ENCODE data around the gene DIP2B.
A peak's percentile ranks its signal among the peaks of the same experiment; 100 is the strongest.
"Not testable (repeated sequence)": the region's sequence is repeated elsewhere in the genome, so short reads cannot be mapped to it uniquely, and the experiment has no call there.

The DIP2B gene

DNA sequence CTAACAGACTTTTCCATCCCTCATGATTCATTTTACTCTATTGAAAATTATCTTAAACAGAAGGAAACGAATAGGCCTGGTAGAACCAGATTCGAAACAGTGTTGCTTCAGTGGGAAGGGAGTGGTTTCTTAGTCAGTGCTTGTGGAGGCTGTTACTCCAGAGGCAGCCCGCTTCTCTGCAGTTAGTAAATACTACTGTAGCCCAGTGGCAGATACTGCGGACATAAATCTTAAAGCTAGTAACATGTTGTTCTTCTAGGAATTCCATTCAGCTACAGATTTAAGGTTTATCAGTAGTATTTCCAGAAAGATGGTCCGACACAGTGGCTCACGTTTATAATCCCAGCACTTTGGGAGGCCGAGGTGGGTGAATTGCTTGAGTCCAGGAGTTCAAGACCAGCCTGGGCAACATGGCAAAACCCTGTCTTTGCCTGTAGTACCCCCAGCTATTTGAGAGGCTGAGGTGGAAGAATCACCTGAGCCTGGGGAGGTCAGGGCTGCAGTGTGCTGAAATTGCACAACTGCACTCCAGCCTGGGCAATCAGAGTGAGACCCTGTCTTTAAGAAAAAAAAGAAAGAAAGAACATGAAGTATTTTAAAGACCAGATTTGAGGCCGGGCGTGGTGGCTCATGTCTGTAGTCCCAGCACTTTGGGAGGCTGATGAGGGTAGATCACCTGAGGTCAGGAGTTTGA lies 45.9 kb downstream of the DIP2B start:
- FAIRE-seq, result no peak

DNA sequence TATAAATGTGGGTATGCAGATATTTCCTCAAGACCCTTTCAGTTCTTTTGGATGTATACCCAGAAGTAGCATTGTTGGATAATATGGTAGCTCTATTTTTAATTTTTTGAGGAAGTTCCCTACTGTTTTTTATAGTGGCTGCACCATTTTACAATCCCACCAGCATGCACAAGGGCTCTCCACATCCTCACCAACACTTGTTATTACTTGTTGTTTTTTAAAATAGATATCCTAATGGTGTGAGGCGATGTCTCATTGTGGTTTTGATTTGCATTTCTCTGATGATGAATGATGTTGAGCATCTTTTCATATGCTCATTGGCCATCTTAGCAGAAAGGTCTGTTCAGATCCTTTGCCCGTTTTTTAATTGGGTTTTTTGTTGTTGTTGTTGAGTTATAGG lies 47.1 kb downstream of the DIP2B start:
- no peak for FAIRE-seq

DNA sequence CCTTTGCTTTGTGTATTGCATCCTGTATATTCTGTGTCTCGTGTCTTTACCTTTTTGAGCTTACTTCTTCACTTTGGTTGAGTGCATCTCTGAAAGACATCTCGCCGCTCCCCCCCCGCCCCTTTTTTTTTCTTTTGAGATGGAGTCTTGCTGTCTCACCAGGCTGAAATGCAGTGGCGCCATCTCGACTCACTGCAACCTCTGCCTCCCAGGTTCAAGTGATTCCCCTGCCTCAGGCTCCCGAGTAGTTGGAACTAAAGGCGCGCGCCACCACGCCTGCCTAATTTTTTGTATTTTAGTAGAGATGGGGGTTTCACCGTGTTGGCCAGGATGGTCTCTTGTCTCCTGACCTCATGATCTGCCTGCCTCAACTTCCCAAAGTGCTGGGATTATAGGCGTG lies 49.9 kb downstream of the DIP2B start:
- no peak for FAIRE-seq

- FAIRE-seq, result no peak
Measured at GRCh38 chr12:50555471-50555885, 50.7 kb downstream of the DIP2B start.

DNA sequence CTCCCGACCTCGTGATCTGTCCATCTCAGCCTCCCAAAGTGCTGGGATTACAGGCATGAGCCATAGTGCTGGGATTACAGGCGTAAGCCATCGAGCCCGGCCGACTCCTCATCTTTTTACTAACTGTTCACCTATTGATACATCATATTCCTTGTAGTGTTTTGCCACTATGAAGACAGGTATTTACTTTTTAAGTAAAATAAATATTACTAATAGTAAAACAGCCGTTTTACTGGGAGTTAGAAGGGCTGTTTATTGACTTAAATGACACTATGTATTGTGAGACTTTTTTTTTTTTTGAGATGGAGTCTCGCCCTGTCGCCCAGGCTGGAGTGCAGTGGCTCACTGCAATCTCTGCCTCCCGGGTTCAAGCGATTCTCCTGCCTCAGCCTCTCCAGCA lies 51.5 kb downstream of the DIP2B start:
- FAIRE-seq, result no peak

GRCh38 chr12:50556796-50557195 lies 52.0 kb downstream of the DIP2B start:
- not testable (repeated sequence) for FAIRE-seq

- FAIRE-seq, result no peak
Measured at GRCh38 chr12:50557421-50557820, 52.6 kb downstream of the DIP2B start.

DNA sequence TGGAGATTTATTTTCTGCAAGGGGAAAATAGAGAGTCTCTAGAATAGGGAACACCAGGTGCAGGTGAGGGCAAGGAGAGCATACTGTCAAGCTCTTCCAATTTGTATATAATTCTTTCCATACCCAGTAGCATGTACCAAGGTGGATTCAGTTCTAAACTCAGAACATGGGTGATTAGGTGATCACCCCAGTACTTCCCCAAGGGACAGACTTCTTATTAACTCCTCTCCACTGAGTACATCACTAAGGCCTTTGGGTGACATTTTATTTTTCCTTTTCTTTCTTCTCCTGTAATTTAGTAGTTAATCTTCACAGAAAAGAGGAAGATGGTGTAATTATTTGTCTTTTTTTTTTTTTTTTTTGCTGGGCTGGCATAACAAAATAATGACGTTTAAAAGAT lies 54.2 kb downstream of the DIP2B start:
- FAIRE-seq, result no peak

DNA sequence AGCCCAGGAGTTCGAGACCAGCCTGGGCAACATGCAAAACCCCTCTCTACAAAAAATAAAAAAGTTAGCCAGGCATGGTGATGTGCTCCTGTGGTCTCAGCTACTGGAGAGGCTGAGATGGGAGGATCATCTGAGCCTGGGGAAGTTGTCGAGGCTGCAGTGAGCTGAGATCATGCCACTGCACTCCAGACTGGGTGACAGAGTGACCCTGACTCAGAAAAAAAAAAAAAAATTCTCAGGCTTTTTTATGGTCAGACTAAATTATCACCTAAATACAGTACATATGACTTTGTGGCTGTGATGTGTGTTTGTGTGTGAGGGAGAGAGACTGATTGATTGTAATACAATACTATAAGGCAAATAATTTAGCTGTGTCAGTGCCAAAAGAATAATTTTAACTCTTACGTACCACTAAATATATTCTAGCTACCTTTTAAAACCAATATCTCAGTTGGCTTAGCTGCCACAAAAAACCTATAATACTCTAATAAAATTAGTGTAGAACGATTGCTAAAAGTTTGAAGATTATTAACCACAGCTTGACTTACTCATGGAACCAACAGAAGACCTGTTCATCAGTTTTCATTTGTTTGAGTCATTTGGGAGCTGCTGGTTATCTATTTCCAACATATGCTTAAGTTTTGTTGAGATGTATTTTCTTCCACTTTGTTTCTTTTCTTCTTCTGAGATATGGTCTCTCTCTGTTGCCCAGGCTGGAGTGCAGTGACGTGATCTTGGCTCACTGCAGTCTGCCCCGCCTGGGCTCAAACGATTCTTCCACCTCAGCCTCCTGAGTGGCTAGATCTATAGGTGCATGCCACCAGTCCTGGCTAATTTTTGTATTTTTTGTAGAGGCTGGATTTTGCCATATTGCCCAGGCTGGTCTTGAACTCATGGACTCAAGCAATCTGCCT lies 58.0 kb downstream of the DIP2B start:
- no peak for FAIRE-seq

DNA sequence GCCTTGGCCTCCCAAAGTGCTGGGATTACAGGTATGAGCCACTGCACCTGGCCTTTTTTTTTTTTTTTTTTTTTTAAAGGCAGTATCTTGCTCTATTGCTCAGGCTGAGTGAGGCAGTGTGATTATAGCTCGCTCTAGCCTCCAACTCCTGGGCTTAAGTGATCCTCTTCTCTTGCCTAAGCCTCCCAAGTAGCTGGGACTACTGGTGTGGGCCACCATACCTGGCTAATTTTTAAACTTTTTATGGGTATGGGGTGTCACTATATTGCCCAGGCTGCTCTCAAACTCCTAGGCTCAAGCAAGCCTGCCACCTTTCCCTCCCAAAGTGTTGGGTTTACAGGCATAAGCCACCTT lies 58.6 kb downstream of the DIP2B start:
- FAIRE-seq, result no peak

DNA sequence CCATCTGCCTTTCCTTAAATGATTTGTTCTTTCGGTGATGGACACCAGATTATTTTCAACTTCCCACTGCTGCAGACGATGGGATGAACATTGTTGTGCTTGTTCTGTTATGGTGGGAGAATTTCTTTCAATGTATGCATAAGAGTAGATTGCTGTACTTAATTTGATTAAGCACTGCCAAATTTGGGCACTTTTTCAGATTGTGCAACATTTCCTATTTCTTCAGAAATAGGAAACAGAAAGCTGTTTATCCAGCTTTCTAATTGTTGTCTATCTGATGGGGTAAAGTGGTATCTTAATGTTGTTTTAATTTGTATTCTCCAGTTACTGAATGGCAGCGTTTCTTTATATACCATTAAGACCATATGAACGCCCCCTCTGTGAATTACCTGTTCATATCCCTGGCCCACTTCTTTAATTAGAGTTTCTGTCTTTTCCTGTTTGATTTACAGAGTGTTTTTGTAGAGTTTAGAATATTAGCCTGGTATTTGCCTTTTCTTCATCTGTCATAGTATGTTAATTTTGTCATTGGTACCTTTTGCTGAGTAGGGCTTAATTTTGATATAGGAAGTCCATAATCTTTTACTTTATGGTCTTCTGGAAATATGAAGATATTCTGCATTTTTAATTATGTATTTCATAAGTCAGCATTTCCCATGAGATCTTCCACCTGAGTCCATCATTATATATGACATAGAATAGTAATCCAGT lies 59.6 kb downstream of the DIP2B start:
- FAIRE-seq, result no peak

DNA sequence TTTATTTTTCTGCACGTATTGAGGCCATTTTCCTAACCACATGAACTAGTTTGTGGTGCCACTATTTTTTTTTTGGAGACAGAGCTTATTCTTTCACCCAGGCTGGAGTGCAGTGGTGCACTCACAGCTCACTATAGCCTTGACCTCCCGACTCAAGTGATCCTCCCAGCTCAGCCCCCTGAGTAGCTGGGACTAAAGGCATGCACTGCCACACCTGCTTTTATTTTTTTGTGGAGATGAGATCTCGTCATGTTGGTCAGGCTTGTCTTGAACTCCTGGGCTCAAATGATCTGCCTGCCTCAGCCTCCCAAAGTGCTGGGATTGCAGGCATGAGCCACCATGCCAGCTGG lies 60.1 kb downstream of the DIP2B start:
- no peak for FAIRE-seq

GRCh38 chr12:50566066-50566465 lies 61.3 kb downstream of the DIP2B start:
- no peak for FAIRE-seq

DNA sequence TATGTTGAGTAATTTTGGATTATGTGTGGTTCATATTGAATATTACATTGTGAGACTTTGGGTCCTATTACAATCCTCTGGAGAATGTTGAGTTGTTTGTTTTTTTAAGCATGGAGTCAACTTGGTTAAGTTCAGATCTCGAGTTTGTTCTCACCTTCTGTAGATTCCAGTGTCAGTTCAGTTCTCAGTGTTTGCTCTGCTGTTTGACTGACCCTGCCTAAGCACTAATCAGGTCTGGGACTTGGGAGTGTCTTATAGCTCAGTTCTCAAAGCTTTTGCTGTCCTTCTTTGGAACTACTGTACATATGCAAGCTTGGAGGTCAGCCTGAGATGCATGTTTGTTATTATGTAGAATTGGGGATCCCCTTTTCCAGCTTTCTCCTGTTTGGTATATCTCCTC lies 63.1 kb downstream of the DIP2B start:
- no peak for FAIRE-seq

DNA sequence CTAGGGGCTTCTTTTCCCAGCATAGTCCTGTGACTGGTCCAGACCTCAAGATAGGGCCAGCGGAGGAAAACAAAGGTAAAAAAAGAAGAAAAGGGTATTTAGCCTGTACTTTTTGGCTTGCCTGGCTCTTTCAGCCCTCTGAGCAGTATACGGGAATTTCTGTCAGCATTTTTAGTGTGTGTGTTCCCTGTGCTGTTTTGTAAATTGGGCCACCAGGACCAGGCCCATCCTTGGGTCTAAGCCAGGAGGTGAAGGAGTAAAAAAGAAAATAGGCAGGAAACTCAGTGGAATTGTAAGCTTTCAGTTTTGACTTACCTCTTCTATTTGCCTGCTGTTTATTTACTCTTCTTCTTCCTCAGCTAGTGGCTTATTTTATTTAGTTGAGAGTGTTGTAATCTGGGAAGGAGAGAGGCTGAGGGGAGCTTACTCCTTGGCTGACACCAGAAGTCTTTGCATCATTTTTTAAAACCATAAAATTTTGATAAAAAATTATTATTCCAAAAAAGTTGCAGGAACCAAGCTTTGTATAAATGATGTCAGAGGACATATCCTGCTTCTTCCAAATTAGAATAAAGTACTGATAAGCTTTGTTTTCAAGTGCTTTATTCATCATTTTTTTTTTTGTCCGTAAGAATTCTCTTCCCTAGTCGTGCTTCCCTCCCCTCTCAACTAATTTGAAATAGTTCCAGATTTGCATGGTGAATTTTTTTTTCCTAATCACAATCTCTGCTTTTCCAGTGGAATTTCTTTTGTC lies 63.7 kb downstream of the DIP2B start:
- no peak for FAIRE-seq

DNA sequence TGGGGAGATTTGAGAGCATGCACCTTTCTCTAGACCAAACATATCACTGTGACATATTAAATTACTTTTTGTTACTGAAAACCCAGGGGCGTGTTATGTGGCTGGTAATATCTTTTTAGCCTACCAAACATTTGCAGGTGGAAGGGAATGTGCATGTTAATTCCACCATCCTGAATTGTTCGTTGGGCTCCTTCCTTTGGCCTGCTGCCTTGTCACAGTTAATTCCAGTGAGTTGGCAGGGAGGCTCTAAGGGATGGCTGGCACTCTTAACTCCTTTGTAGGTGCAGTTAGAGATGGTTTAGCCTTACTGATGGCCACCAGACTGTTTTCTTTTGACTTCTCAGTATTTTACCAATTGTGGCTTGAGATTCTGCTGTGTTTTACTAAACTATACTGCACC lies 64.5 kb downstream of the DIP2B start:
- no peak for FAIRE-seq

GRCh38 chr12:50569876-50570275 lies 65.1 kb downstream of the DIP2B start:
- FAIRE-seq, result peak; percentile 43

DNA sequence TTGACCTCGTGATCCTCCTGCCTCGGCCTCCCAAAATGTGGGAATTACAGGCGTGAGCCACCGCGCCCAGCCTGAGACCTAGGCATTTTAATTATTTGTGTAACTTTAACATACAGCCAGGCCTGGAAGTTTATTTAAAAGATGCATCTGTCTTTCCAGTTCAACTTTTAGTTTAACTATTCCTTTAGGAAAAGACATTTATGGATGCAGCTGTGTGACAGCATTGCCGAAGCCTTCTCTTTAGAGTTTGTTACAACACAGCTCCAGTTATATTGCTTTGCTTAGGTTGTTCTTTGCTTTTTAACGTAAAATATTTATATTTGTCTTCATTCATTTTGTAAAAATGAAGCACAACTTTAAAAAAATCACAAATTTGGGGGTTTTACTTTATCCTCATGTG lies 67.0 kb downstream of the DIP2B start:
- no peak for FAIRE-seq

DNA sequence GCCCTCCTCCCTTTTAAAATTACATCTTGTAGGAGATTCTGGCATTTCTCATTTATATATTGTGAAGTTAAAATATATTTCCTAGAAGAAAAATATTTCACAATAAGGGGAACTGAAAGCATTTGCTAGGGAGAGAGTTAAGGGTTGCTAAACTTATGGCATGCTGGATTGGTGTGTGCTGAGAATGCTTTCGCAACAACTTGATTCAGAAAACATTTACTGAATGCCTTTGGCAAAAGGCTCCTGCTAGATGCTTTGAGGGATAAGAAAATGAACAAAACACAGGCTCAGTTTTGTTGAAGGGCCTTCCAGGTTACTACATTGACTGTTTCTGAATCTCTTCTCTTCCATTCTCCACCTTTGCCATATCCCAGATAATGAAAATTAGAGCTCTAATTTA lies 67.5 kb downstream of the DIP2B start:
- FAIRE-seq, result no peak

GRCh38 chr12:50572760-50573159 lies 68.0 kb downstream of the DIP2B start:
- FAIRE-seq, result no peak

- no peak for FAIRE-seq
Measured at GRCh38 chr12:50573271-50573670, 68.5 kb downstream of the DIP2B start.

GRCh38 chr12:50574601-50575348 lies 70.0 kb downstream of the DIP2B start:
- FAIRE-seq, result no peak

All from islet of Langerhans (tissue), 1 donor.